DMS153 (cell line): ENCODE results near the gene FMN1.

Experiments used
- DNase-seq: peaks from one replicate; lab custom pipeline; 2025; lab: John Stamatoyannopoulos, UW

Gene FMN1

DNA sequence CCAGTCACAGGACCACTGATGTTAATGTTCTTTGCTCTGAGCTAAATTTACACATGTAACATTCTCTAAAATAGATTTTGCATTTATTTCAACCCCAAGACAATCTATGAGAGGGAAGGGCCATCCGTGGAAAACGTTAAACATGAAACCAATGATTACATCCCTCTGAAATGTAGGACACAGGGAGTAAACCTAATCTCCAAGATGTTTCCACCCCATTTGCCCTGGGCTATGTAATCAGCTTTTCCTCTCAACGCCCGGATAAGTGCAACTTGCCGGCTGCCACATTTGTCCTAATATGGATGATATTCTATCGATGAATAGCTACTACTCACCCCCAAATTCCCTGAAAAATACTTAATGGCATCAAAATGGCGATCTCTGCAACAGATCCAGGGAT, 6.4 kb upstream of the FMN1 start:
- no peak for DNase-seq

DNA sequence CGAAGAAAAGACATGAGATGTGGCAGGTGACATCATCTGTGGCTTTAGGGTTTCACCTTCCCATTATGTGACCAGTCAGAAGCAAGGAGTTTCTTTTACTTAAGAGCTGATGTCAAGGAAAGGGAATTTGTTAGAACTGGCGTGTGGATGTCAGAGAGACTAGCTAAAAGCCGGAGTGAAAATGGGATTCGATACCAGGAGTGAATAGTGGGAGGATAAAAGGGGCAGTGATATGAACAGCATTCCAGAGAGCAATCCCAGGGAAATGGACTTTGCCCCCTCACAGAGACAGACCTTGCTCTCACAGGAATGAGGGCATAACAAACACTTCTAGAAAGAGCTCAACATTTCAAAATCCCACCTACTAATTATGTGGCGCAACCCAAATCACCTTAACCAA, 5.9 kb upstream of the FMN1 start:
- DNase-seq: no peak

DNA sequence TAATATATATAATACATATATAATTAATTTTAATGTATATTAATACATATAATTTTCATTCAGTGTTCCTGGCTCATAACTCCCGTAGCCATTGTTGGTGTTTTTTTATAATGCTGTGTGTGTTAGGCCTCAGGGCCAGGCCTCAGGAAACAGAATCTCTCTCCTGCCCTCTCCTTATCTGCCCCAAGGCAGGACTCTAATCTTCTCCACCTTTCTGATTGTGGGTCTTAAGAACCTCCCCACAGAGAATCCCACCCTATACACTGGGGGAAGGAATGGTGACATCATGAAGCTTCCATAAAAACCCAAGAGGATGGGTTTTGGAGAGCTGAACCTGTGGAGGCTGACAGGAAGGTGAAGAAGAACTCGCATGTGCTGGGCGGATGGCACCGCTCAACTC, 4.0 kb upstream of the FMN1 start:
- no peak for DNase-seq

DNA sequence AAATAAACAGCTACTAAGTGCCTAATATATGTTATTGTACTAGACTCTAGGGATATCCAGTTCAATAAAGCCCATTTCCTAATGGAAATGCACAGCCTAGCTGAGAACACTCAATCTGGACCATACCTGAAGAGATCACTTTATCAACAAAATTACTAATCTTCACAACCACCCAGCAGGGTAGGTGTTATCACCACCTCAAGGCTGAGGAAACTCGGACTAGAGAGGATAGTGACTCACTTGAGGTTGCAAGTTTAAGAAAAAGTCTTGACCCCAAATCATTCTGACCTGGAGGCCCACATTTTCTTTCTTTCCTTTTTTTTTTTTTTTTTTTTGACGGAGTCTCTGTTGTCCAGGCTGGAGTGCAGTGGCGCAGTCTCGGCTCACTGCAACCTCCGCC, 3.1 kb upstream of the FMN1 start:
- no peak for DNase-seq

DNA sequence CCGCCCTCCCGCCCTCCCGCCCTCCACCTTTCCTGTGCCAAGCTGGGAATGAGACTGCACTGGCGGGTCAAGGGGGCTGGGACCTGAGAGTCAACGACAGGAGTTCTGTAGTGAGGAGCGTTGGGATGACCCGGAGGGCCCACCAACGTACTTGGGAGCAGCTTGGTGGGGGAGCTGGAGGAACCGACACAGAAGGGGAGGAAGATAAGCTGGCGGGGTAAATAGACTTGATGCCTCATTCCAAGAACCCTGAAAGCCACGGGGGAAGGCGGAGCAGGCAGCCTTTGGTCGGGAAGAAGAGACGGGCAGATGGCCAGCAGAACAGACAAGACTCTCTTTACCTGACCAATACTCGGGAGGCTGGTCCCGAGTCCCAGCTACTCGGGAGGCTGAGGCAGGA, 277 bp downstream of the FMN1 start:
- DNase-seq: no peak

DNA sequence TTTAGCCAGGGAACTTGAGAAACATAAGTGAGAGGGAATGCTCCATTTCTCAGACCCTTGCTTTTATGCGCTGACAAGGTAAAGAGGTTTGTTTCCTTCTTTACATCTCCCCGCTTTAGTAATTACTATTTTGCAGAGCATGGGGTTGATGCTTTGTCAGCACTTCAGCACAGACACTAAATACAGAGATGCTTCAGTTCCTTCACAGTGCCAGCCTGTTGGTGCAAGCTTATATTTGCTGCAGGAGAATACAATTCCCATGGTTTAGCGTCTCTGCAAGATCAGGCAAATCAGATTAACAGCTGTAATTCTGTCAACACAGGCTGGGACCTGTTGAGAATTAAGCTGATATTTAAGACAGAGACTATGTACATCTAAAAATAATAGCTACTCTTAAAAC, 2.9 kb downstream of the FMN1 start:
- DNase-seq: no peak

DNA sequence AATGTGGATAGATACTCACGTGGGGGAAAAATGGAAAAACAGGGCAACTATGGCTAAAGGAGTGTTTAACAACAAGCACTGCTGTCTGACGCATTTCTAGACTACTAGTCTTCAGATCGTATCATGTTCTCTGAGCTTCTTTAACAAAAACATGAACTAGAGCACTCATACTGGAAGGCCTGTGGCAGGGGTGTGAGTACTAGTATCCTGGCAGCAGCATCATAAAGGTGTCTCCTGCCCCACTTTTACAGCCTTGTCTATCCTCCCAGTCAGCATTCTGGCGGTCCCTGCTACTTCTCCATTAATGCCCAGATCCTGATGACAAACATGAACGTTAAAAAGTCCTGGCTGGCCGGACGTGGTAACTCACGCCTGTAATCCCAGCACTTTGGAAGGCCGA, 4.0 kb downstream of the FMN1 start:
- no peak for DNase-seq

DNA sequence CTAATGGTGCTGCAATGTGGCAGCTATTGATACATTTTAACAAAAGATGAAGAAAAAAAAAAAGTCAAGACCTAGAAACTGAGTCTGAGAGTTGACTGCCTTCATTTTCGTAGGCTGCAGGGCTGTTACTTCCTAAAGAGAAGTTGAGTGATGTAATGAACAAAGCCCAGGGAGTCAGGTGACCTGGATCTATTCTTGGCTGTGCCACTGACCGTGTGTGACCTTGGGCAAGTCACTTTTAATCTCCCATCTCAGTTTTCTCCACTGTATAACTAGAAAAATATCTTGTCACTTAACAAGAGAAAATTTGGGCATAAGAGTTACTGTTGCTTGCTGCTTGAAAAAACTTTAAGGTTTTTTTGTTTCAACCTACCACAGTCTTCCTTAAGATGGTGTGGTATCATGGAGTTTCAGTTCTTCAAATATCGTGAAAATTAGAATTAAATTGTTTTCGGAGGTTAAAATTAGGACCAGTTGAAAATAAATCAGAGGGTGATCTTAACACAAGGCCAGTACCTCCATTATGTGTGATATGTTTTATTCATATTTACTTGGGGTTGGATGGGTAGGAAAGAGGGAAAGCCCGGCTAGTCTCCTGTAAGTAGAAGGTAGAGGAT, 5.8 kb downstream of the FMN1 start:
- DNase-seq: no peak

DNA sequence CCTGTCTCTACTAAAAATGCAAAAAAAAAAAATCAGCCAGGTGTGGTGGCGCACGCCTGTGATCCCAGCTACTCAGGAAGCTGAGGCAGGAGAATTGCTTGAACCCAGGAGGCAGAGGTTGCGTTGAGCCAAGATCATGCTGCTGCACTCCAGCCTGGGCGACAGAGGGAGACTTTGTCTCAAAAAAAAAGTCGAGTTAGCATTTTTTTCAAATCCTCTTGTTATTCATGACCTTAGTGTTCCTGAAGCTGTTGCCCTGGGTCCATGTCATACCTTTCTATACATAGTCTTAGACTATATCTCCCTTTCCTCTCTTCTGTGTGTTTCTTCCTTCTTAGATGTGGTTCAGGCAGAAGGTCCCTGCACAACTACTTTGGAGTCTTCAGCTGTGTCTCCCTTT, 6.4 kb downstream of the FMN1 start:
- DNase-seq: no peak

DNA sequence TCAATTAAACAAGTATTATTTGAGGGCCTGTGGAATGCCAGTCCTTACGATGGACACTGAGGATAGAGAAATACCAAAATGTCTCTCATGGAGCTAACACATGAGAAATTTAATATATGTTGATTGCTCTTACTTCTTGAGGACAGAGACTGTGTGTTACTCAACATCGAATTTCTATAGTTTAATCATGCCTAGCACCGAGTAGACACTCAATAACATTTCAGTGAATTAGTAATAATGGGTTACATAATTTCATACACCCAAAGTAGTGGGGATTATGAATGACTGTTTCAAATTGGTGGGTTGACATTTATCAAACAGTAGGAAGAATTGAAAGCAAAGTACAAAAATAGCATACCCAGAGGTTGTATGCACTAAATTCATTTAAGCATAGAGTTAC, 11.2 kb downstream of the FMN1 start:
- DNase-seq: no peak

DNA sequence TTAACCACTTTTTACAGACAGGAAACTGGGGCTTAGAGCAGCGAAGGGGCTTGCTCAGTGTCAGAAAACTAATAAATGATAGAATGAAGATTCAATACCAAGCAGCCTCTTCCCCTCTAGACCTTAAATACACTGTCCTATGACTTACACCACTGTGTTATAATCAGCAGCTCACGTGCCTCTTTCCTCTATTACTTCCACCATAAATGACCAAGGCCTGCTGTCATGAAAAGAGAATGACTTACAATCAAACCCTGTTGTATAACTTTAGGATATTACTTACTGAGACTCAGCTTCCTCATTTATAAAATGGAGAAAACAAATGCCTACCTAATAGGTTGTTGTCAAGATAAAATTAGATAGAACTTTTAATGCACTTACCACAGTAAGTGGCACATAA, 11.6 kb downstream of the FMN1 start:
- DNase-seq: no peak

DNA sequence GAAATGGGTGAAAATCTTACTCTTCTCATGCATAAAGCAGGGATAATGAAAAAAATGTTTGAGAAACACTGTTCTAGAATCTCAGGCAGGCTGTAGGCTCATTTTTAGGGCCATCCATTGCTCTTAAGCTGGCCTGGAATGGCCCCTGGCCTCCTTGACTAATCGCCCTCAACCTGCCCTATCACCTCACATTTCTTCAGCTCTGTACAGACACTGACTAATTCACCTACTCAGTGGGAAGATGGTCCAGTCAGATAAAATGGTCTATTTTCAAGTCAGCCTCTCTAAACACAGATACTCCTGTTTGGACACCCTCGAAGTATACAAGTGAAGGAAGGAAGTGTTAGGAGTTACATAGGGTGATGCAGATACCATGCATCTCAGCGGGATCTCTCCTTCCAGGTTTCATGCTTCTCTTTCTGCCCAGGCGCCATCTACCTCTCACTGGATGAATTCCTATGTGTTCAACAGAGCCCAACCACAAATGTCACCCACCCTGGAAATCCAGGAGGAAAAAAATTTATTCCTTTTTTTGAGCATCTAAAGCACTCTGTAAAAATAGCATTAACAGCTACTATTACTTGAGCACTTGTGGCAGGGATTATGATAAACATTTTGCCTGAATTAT, 12.1 kb downstream of the FMN1 start:
- DNase-seq: no peak

DNA sequence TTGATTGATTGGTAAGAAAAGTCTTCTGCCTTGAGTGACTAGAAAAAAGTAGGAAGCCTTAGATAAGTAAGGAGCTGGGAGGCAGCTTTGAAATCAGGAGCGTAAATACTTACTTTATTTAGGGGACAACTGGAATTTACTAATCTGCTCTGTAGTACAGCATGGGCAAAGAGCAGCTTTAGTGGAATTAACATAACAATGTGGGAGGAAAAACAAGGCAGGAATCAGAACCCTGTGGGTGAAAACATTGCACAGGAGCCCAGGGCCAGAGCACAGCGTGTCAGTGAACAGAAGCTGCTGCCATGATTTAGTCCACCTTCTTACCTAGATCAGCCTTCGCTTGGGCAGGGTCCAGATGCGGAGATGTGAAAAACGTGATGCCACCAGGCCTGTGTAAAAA, 14.6 kb downstream of the FMN1 start:
- no peak for DNase-seq

DNA sequence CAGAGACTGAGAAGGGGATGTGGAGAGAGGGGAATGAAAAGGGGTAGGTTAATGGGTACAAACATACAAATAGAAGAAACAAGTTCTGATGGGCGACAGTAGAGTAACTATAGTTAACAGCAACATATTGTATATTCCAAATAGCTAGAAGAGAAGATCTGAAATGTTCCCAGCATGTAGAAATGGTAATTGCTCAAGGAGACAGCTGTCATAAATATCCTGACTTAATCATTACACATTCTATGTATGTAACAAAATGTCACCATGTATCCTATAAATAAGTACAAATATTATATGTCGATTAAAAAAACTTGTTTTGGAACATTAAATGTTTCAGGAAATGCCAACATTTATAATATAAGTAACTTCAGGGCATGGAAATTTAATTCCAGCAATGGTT, 23.3 kb downstream of the FMN1 start:
- DNase-seq: no peak

DNA sequence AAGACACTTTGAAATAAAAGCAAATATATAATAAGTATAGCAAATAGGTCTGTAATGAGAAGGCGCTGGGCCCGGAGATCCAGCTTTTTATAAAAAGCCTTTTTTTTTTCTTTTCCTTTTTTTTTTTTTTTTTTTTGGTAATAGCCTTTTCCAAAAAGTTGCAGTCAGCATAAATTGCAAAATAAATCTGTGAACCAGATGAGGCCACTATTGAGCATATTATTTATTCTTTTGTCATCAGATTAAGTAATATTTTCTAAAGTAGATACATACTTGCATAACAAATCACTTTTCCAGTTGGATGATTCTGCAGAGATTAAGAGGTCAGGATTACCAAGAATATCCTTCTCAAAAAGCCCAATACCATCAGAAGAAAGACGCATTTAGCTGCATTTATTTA, 24.9 kb downstream of the FMN1 start:
- no peak for DNase-seq

DNA sequence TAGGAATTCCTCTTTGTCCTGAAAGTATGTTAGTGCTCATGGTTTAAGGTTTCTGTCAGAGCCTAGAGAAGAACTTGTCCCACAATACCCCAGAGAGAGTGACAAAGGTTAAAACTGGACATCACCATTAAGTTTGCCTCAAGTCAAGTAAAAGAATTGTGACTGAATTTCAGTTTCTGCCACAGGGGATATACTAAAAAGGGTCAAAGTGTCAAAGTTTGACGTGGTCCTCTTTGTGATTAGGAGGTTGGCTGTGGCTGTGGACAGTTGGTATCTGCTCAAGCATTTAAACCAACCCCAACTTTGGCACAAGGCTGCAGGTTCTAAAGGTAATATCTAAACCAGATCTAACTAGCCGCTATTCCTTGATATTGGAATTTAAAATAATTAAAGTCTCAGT, 26.1 kb downstream of the FMN1 start:
- DNase-seq: no peak

DNA sequence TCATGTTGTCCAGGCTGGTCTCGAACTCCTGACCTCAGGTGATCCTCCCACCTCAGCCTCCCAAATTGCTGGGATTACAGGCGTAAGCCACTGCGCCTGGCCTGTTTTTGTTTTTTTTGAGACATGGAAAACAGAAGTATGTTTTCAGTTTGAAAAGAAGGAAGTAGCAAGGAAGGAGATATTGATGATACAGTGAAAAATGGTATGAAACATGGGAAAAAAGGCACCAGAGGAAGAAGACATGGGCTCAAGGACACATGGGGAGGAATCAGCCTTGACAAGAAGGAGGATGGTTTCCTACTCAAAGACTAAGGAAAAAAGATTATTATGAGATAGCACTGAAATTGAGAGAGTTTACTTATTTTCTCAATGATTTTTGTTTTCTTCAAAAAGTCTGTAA, 30.7 kb downstream of the FMN1 start:
- DNase-seq: no peak

DNA sequence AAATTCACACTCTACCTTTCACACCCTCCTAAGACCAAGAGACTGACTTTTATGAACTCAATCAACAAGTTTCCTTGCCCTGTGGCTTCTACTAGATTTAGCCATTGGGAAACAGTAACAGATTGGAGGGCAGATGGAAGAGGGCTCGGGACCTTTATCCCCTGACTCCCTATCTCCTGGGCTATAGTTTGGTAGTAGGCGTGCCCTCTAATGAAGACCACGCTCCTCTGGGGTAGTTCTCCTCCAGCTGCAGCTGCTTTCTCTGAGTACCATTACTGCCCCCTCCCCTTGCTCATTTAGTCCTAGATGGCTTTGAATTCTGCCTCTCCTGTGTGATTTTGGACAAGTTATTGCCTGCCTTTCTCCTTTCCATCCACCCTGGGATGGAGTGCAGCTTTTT, 33.3 kb downstream of the FMN1 start:
- DNase-seq: no peak

DNA sequence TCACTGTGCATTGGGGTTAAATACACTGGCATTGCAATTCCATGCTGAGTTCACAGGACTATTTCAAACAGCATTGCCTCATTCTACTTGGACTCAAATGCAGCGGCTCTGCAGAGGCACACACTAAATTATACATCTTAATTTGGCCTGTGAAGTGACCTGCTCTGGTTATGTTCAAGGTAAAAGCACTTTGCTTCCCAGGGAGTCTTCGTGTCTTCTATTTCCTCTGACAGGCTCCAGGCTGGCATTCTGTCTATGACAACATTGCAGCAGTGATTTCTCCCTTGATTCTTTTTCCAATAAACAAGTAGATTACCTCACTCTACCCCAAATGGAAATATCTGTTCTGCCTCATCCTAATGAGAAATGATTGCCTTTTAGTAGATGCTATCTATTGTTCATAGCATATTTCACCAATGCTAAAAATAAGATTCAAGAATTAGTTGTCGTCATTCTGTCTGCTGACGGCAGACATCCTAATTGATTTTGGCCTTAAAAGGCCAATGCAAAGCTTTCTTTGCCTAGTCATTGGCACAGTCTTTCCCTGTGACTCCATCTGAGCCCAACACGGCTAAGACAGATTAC, 33.8 kb downstream of the FMN1 start:
- DNase-seq: no peak

DNA sequence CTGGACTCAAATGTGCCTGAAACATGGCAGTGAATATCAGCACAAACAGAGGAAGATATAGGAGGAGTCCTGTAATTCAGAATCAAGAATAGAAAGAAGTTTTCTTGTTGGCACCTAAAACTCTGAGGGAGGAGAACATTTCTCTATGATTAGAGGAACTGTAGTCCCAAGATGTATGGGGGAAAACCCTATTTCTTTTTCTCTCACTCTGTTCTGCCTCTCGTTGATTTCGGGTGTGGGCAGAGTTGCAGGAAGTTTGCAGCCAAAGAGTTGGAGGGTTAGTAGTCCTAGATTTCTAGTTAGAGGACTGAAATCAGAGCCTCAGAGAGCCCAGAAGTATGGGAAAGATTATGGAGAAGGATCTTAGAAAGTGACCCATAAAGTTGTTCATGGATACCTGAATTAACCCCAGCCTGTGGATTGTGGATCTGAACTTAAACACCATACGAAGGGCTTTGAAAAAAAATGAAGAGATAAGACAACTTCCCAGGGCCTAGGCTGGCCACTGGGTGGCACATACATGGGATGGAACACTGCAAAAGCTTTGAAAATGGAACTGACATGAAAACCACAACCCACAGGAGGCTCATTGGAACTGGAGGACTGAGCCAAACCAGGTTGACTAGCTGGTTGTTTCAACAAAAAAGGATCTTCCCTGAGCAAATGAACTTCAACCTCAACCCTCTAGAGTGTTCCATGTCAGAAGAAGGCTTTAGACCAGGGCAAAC, 34.6 kb downstream of the FMN1 start:
- no peak for DNase-seq

DNA sequence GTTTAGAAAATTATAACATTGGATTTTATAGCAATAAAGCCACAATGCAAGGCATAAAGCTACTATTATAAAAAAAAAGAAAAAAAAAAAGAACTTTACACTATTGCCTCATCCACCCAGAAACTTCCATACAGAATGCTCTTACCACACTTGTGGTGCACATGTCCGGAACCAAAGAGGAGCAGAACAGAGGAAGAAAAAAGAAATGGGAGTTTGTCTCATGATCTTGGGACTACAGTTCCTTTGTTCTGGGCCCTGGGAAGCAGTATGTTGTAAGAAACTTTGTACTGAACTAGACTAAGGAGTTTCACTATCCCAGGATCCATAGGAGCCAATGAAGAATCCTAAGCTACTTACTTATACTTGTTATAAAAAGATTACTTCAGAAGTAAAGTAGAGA, 36.1 kb downstream of the FMN1 start:
- DNase-seq: no peak

DNA sequence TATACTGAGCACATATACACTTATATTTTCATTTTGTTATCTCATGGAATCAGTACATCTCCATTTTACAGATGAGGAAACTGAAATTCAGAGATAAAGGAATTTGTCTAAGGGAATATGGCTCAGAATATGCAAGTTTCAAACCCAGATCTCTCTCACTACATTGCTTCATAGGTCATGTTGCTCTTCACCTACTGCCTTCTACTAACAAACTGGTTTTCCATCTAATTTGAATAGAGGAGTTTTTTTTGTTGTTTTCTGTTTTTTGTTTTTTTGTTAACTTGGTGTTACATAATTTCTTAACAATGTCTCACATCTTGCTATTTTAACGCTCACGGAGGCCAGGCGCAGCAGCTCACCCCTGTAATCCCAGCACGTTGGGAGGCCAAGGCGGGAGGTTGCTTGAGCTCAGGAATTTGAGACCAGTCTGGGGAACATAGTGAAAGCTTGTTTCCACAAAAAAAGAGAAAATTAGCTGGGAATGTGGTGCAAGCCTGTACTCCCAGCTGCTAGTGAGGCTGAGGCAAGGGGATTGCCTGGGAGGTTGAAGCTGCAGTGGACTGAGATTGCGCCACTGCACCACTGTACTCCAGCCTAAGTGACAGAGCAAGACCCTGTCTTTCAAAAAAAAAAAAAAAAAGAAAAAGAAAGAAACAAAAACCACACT, 37.0 kb downstream of the FMN1 start:
- DNase-seq: no peak
